BLaER1 treated with 17β-estradiol and CSF1 and Interleukin-3, amounts not matched to agents 10 nM and 100 nM (cell line): Measurements from ENCODE around the gene ASNS.

Experiments
- H3K27ac ChIP-seq, 11 experiments: shearing (Covaris generic); formaldehyde crosslinking; 2 replicates each; pipeline ENCODE4 v1.8.1; 2022
- H3K27me3 ChIP-seq, 11 experiments: shearing (Covaris generic); formaldehyde crosslinking; 2 replicates each; pipeline ENCODE4 v1.8.1; 2022
- H3K36me3 ChIP-seq, 11 experiments: shearing (Covaris generic); formaldehyde crosslinking; 2 replicates each; pipeline ENCODE4 v1.8.1; 2022
- H3K4me1 ChIP-seq, 10 experiments: shearing (Covaris generic); formaldehyde crosslinking; 2 replicates each; pipeline ENCODE4 v1.8.1; 2022
- H3K4me2 ChIP-seq, 11 experiments: shearing (Covaris generic); formaldehyde crosslinking; 2 replicates each; pipeline ENCODE4 v1.8.1; 2022
- H3K4me3 ChIP-seq, 10 experiments: shearing (Covaris generic); formaldehyde crosslinking; 2 replicates each; pipeline ENCODE4 v1.8.1; 2022
- H3K9ac ChIP-seq, 11 experiments: shearing (Covaris generic); formaldehyde crosslinking; 2 replicates each; pipeline ENCODE4 v1.8.1; 2022
- H3K9me3 ChIP-seq, 11 experiments: shearing (Covaris generic); formaldehyde crosslinking; replicated peaks in 1 of 11; 2 replicates each; pipeline ENCODE4 v1.8.1; 2022
- H4K20me1 ChIP-seq, 11 experiments: shearing (Covaris generic); formaldehyde crosslinking; 2 replicates each; pipeline ENCODE4 v1.8.1; 2022
- Cebpa-rat ChIP-seq, 11 experiments: shearing (Covaris generic); IDR thresholded peaks; 2 replicates each; pipeline ENCODE4 v1.8.1; 2022

ASNS gene

DNA sequence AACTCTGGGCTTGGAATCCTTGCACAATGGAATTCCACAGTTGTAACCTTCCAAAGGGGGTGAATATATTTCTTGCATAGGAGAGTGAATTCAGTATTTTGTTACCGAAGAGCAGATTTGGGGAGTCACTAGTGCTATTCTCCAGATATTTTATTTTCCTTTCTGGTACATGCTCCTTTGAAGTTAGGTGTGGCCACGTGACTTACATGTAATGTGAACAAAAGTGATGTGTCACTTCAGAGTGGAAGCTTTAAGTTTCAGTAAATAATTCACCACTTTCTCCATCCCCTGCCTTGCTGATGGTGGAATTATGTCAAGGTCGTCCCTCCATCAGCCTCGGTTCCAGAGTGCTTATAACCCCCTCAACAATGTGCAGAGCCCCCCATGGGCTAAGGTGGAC is 25.3 kb downstream of the ASNS start:
- no peak overlapping the region for H3K27ac ChIP-seq
- H3K4me3 ChIP-seq, result no peak overlapping the region
- H3K27me3 ChIP-seq, result no peaks in the 10 kb centered on the region
- TF ChIP-seq Cebpa-rat (IDR thresholded peaks at IDR 0.05), result no peak
- peaks cover 11 to 25% (median 17%) of the 10 kb centered on the region in 11 experiments; a peak in 21 of 22 replicates for H3K9me3 ChIP-seq
- H4K20me1 ChIP-seq, result no peaks in the 10 kb centered on the region
- no peak overlapping the region for H3K4me2 ChIP-seq
- peaks cover 7 to 12% (median 8%) of the 10 kb centered on the region in 11 experiments for H3K36me3 ChIP-seq
- H3K4me1 ChIP-seq, result peaks cover 0 to 9% (median 7%) of the 10 kb centered on the region in 10 experiments; a peak in 10 of 20 replicates
- no peak overlapping the region for H3K9ac ChIP-seq

DNA sequence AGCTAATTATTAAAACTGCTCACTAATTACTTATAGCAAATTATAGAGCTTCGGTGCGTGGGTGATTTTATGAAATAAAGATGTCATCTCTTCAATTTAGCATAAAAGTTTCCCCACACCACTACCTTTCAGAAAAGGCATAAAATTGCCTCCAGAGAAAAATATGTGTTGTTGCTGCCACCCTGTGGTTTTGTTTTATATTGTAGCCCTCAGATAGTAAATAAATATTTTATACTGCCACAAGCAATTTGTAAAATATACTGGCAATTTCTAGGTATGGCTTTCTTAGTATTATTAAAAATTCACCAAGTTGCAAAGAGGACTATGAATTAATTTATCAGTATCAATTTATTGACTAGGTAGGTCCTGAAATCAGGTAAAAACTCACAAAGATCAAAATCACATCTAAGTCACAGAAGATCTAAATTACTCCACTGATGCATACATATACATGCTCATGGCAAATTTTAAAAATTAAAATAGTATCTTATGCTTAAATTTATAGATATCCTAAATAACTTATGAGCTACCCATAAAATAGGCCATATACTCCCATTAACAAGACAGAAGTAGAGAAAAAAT is 26.5 kb downstream of the ASNS start:
- H3K27me3 ChIP-seq, result no peaks in the 10 kb centered on the region
- H3K36me3 ChIP-seq, result no peaks in the 10 kb centered on the region
- H3K27ac ChIP-seq, result no peak overlapping the region
- H3K4me3 ChIP-seq, result no peak overlapping the region
- no peaks in the 10 kb centered on the region for H4K20me1 ChIP-seq
- TF ChIP-seq Cebpa-rat (IDR thresholded peaks at IDR 0.05), result no peak
- peaks cover 0 to 9% (median 7%) of the 10 kb centered on the region in 10 experiments; a peak in 10 of 20 replicates for H3K4me1 ChIP-seq
- H3K9ac ChIP-seq, result no peak overlapping the region
- H3K4me2 ChIP-seq, result no peak overlapping the region
- peaks cover 11 to 20% (median 16%) of the 10 kb centered on the region in 11 experiments; a peak in 21 of 22 replicates for H3K9me3 ChIP-seq

DNA sequence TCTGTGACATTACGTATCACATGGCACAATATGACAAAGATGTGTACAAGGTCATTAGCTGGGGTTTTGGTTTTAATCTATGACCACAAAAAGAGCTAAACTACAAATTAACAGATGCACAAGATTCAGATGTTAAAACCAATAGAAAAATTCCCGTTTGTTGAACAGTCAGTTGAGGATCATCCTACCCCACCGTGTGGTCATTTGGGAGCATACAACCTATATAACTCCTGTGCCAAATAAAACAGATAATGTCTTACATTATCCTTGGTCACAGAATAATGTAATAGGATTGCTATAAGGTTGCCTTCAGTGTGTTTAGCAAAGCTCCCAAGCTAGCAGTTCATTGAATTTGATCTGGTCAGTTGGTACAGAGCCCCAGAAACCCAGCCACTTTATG is 28.2 kb downstream of the ASNS start:
- no peaks in the 10 kb centered on the region for H4K20me1 ChIP-seq
- H3K4me2 ChIP-seq, result no peak overlapping the region
- H3K9me3 ChIP-seq, result peaks cover 11 to 20% (median 16%) of the 10 kb centered on the region in 11 experiments; a peak in 21 of 22 replicates
- no peak for TF ChIP-seq Cebpa-rat (IDR thresholded peaks at IDR 0.05)
- peaks cover 0 to 9% (median 7%) of the 10 kb centered on the region in 10 experiments; a peak in 10 of 20 replicates for H3K4me1 ChIP-seq
- H3K4me3 ChIP-seq, result no peak overlapping the region
- H3K36me3 ChIP-seq, result no peaks in the 10 kb centered on the region
- no peak overlapping the region for H3K27ac ChIP-seq
- H3K9ac ChIP-seq, result no peak overlapping the region
- H3K27me3 ChIP-seq, result no peaks in the 10 kb centered on the region

DNA sequence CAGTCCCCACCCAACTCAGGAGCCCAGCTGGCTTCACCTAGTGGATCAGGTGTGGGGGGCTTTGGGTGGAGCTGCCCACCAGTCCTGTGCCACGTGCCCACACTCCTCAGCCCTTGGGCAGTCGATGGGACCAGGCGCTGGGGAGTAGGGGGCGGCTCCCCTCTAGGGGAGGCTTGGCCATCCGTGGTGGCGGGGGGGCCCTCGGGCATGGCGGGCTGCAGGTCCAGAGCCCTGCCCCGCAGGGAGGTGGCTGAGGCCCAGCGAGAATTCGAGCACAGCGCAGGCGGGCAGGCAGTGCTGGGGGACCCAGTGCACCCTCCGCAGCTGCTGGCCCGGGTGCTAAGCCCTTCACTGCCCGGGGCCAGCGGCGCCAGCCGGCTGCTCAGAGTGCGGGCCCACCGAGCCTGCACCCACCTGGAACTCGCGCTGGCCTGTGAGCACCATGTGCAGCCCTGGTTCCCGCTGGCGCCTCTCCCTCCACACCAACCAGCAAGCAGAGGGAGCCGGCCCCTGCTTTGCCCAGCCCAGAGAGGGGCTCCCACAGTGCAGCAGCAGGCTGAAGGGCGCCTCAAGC is 29.3 kb downstream of the ASNS start:
- peaks cover 0 to 3% (median 2%) of the 10 kb centered on the region in 10 experiments; a peak in 9 of 20 replicates for H3K4me1 ChIP-seq
- no peaks in the 10 kb centered on the region for H3K27me3 ChIP-seq
- H3K36me3 ChIP-seq, result no peaks in the 10 kb centered on the region
- H3K4me3 ChIP-seq, result no peak overlapping the region
- no peak overlapping the region for H3K4me2 ChIP-seq
- TF ChIP-seq Cebpa-rat (IDR thresholded peaks at IDR 0.05), result no peak
- H3K27ac ChIP-seq, result no peak overlapping the region
- H3K9me3 ChIP-seq, result peaks cover 11 to 20% (median 16%) of the 10 kb centered on the region in 11 experiments; a peak in 21 of 22 replicates
- no peaks in the 10 kb centered on the region for H4K20me1 ChIP-seq
- H3K9ac ChIP-seq, result no peak overlapping the region

DNA sequence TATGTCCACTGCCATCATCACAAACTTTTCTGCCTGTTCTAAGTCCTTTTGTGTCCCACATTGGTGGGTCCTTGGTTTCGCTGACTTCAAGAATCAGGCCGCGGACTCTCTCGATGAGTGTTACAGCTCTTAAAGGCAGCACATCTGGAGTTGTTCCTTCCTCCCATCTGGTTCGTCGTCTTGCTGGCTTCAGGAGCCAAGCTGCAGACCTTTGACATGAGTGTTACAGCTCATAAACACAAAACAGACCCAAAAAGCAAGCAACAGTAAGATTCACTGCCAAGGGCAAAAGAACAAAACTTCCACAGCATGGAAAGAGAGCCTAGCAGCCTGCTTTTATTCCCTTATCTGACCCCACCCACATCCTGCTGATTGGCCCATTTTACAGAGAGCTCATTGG is 30.2 kb downstream of the ASNS start:
- no peaks in the 10 kb centered on the region for H4K20me1 ChIP-seq
- no peak overlapping the region for H3K4me2 ChIP-seq
- TF ChIP-seq Cebpa-rat (IDR thresholded peaks at IDR 0.05), result no peak
- no peak overlapping the region for H3K27ac ChIP-seq
- H3K27me3 ChIP-seq, result no peaks in the 10 kb centered on the region
- no peak overlapping the region for H3K4me3 ChIP-seq
- no peak overlapping the region for H3K9ac ChIP-seq
- H3K9me3 ChIP-seq, result peaks cover 11 to 20% (median 16%) of the 10 kb centered on the region in 11 experiments; a peak in 21 of 22 replicates
- H3K4me1 ChIP-seq, result no peaks in the 10 kb centered on the region
- H3K36me3 ChIP-seq, result no peaks in the 10 kb centered on the region

DNA sequence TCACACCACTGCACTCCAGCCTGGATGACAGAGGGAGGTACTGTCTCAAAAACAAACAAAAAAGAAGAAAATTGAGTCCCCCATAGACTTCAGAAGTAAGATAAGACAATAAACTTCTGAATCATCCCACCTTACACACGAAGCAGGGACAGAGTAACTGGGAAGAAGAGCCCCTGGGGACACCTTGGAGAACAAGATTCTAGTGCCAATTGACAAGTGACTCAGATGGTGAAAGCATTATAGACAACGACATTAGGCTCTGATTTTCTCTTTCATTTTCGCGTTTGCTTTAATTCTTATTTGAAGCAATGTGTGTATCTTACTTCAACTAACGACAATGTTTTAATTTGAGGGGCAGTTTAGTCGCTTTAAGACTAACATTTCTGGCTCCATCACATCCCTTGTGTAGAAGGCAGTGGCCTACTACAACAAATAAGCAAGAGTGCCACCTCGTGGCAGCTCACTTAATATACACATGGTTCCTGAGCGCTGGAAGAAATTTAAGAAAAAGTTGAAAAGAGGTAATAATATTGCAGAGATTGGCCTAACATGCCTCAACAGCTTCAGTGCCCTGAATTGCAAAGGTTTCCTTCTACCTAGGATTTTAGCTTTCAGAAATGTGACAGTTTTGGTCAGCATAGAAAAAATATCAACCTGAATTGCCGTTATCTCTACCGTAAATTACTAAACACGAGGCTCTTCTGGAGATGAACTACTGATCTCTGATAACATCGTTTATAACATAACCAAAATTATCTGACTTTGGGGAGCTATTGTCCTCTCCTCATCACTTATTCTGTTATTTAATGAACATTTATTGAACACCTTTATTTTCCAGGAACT is 36.7 kb downstream of the ASNS start:
- H3K4me3 ChIP-seq, result no peak overlapping the region
- no peak for TF ChIP-seq Cebpa-rat (IDR thresholded peaks at IDR 0.05)
- H3K4me1 ChIP-seq, result no peaks in the 10 kb centered on the region
- no peaks in the 10 kb centered on the region for H3K27me3 ChIP-seq
- H3K36me3 ChIP-seq, result no peaks in the 10 kb centered on the region
- no peak overlapping the region for H3K4me2 ChIP-seq
- no peaks in the 10 kb centered on the region for H3K9me3 ChIP-seq
- H3K27ac ChIP-seq, result no peak overlapping the region
- H3K9ac ChIP-seq, result no peak overlapping the region
- H4K20me1 ChIP-seq, result no peaks in the 10 kb centered on the region

DNA sequence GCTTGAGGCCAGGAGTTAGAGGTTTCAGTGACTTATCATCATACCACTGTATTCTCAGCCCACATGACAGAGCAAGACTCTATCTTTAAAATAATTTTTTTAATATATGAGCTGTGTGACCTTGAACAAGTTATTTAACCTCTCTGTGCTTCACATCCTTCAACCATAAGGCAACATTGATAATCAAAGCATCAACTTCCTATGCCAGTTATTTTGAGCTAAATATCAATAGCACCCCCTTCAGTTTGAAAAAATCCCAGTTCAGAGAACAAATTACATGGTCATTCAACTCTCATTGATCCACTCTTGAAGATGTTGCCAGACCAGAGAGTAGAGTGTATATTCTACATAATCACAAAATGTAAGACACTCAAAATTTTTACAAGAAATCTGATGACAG is 53.0 kb downstream of the ASNS start:
- H3K4me2 ChIP-seq, result no peak overlapping the region
- H3K27me3 ChIP-seq, result no peaks in the 10 kb centered on the region
- no peaks in the 10 kb centered on the region; a peak in 1 of 22 replicates for H3K9me3 ChIP-seq
- no peaks in the 10 kb centered on the region for H3K36me3 ChIP-seq
- no peak overlapping the region for H3K27ac ChIP-seq
- no peak overlapping the region for H3K9ac ChIP-seq
- no peak overlapping the region for H3K4me3 ChIP-seq
- no peaks in the 10 kb centered on the region for H3K4me1 ChIP-seq
- no peak for TF ChIP-seq Cebpa-rat (IDR thresholded peaks at IDR 0.05)
- H4K20me1 ChIP-seq, result no peaks in the 10 kb centered on the region

DNA sequence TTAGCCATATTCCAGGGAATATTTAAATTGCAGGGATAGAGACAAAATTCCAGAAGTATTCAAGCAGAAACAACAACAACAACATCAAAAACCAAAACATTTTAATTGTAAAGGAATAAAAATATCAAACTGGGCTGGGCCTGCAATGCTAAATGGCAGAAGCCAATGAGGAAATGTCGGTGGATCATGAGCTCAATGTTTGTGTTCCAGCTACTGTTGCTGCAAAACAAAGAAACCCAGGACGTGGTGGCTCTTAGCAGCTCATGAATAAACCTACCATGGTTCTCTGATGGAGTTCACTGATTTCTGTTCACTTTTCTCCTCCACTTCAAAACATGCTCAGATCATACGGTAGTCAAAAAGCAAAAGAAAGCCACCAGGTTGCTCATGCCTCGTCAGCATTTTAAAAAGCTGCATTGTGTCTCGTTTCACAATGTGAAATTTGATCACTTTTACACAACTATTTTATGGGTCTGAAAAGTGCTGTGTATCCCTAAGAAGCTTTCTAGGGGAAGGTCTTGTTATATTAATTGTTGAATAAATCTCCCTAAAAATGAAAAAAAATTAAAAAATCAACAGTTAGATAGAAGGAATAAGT is 54.0 kb downstream of the ASNS start:
- no peak for TF ChIP-seq Cebpa-rat (IDR thresholded peaks at IDR 0.05)
- H3K9ac ChIP-seq, result no peak overlapping the region
- H3K4me1 ChIP-seq, result no peaks in the 10 kb centered on the region

More for the DNA sequence above, 54.0 kb downstream of the ASNS start:
- Histone ChIP-seq H3K9me3 (no peaks in the 10 kb centered on the region; a peak in 1 of 22 replicates), H3K27ac (no peak overlapping the region), H3K36me3 (no peaks in the 10 kb centered on the region), H3K4me2 (no peak overlapping the region), H4K20me1 (no peaks in the 10 kb centered on the region), H3K4me3 (no peak overlapping the region), H3K27me3 (no peaks in the 10 kb centered on the region)
